H1 (cell line): ENCODE results near the gene WDR90. TPM values are rescaled to one million over a fixed set of nuclear protein-coding genes. Genes with fewer than 3 reads are reported as not detected.

Experiments used
- BRCA1 ChIP-seq: IDR thresholded peaks from 2 replicates; pipeline ENCODE4 v1.6.1; 2012; ENCODE audit warnings: low read depth, low read length, improper control_type of control experiment
- CBX5 ChIP-seq: fragments of 300-800, 300-1000 bp; sonication (generic); IDR thresholded peaks from 2 replicates; pipeline ENCODE4 v1.7.1; 2016; ENCODE audit warnings: antibody characterized with exemption, low read length, low read depth
- CTBP2 ChIP-seq: IDR thresholded peaks from 2 replicates; pipeline ENCODE4 v1.7.0; 2011; ENCODE audit warnings: borderline replicate concordance, mild to moderate bottlenecking, moderate library complexity, mixed read lengths, low read length; ENCODE audit not compliant: insufficient read depth, insufficient read length
- EP300 ChIP-seq, 2 experiments: IDR thresholded peaks; 1 replicate in 1 of 2; 2 replicates in 1 of 2; pipeline ENCODE4 v1.6.1; 2011 to 2012; ENCODE audit warnings: low read depth in 2 of 2, low read length in 2 of 2, mild to moderate bottlenecking in 2 of 2, borderline replicate concordance in 1 of 2, inconsistent platforms in 1 of 2, moderate library complexity in 1 of 2
- EZH2 ChIP-seq: fragments of 200-600 bp; sonication (generic); IDR thresholded peaks from 2 replicates; pipeline ENCODE4 v1.7.1; 2012; ENCODE audit warnings: low read depth, mild to moderate bottlenecking, moderate library complexity, low read length, inconsistent platforms; ENCODE audit not compliant: severe bottlenecking
- RNF2 ChIP-seq: fragments of 200-900, 300-1000 bp; sonication (generic); IDR thresholded peaks from 2 replicates; pipeline ENCODE4 v1.7.1; 2016; ENCODE audit warnings: borderline replicate concordance, low read depth, mild to moderate bottlenecking, antibody characterized with exemption, low read length; ENCODE audit not compliant: poor library complexity, severe bottlenecking; ENCODE audit errors: missing control alignments
- SIRT6 ChIP-seq: IDR thresholded peaks from one replicate; pipeline ENCODE4 v1.7.1; 2012; ENCODE audit warnings: low read length, inconsistent platforms
- SP1 ChIP-seq: IDR thresholded peaks from 2 replicates; pipeline ENCODE4 v1.6.1; 2011; ENCODE audit warnings: low read depth, low read length
- SUZ12 ChIP-seq: fragments of 200-600 bp; sonication (generic); IDR thresholded peaks from 2 replicates; pipeline ENCODE4 v1.6.1; 2012; ENCODE audit warnings: mild to moderate bottlenecking, inconsistent platforms, low read length, moderate library complexity, mixed read lengths
- TEAD4 ChIP-seq: IDR thresholded peaks from 2 replicates; pipeline ENCODE4 v1.6.1; 2012; ENCODE audit warnings: low read depth, low read length, inconsistent platforms, mixed read lengths
- YY1 ChIP-seq: IDR thresholded peaks from 2 replicates; pipeline ENCODE4 v1.6.1; 2011; ENCODE audit warnings: low read depth, mild to moderate bottlenecking, low read length
- polyA plus RNA-seq, 7 experiments: library from polyadenylated mRNA; depleted of rRNA in 3 of 7; stranded (reverse) in 5 of 7; unstranded in 2 of 7; fragments of >200 nt in 5 of 7; fragments of 200-250 nt in 2 of 7; gene quantifications; 1 replicate in 5 of 7; 2 replicates in 1 of 7; 4 replicates in 1 of 7; pipeline versions ENCODE4 v1.2.1 to v1.2.3, GENCODE V29; 2011 to 2013; ENCODE audit warnings: missing spikeins in 2 of 7, mixed read lengths in 2 of 7
- total RNA-seq: library from RNA; stranded (reverse); fragmentation: NEBNext Ultra II Directional; extraction: Animal tissue kit (Norgen Biotek cat#: 25700); gene quantifications from 2 replicates; pipeline ENCODE4 v1.2.1, GENCODE V29; 2021
- TF ChIP-seq, protein P1 (sequence below), 3 experiments: IDR thresholded peaks; 1 replicate in 2 of 3; 2 replicates in 1 of 3; pipeline versions ENCODE4 v1.5.1 to v1.6.1; 2011; ENCODE audit warnings: low read length in 3 of 3, mild to moderate bottlenecking in 3 of 3, inconsistent platforms in 2 of 3, low read depth in 1 of 3, moderate library complexity in 1 of 3; ENCODE audit not compliant: insufficient read depth in 1 of 3; ENCODE audit errors: control extremely low read depth in 1 of 3
- TF ChIP-seq, protein P2 (sequence below): IDR thresholded peaks from 2 replicates; pipeline ENCODE4 v1.6.1; 2011; ENCODE audit warnings: low read length, improper control_type of control experiment

The WDR90 gene
- total and polyA plus RNA-seq, 2 of the 8 experiments (the other 6 are each of a cell fraction or from before 2014, with no cell fraction given): 24.0 to 47.2 TPM

DNA sequence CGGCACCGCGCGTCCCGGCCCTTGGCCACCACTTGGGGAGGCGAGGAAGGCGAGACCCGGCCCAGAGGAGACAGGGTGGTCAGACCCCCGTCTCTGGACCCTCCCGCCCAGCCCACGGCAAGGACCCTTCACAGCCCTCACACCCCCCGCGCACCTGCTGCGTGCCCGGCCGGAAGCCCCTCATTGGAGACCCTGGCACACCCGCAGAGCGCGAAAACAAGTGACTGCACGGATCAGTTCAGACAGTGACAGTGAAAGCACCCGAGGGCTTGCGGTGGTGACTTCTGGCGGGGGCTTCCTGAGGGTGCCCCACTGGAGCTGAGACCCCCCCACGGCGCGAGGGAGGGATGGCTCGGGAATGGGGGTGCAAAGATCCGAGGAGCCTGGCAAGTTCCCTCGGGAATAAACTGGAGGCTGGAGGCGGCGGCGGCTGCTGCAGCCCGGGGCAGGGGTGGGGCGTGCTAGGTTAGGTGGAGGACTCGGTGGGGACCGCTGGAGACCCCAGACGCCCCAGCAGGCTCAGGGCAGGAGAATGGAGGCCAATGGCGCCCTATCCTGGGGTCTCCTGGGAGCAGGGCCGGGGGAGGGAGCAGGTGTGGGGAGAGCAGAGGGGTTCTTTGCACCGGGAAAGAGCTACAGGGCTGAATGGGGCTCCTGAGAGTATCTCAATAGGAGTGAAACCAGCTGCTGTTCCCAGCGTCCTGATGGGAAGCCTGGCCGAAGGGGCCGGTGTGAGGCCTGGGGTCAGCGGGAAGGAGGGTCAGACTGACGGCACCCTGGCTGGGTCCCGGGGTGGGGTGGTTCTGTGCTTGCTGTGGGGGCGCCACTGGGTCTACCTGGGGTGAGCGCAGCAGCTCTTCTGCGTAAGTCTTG, 57.3 kb downstream of the WDR90 start (continued):
- TF ChIP-seq, protein P1, sequence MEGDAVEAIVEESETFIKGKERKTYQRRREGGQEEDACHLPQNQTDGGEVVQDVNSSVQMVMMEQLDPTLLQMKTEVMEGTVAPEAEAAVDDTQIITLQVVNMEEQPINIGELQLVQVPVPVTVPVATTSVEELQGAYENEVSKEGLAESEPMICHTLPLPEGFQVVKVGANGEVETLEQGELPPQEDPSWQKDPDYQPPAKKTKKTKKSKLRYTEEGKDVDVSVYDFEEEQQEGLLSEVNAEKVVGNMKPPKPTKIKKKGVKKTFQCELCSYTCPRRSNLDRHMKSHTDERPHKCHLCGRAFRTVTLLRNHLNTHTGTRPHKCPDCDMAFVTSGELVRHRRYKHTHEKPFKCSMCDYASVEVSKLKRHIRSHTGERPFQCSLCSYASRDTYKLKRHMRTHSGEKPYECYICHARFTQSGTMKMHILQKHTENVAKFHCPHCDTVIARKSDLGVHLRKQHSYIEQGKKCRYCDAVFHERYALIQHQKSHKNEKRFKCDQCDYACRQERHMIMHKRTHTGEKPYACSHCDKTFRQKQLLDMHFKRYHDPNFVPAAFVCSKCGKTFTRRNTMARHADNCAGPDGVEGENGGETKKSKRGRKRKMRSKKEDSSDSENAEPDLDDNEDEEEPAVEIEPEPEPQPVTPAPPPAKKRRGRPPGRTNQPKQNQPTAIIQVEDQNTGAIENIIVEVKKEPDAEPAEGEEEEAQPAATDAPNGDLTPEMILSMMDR (IDR thresholded peaks at IDR 0.05; ENCODE audit: control extremely low read depth in 1 of 3, insufficient read depth in 1 of 3, low read depth in 1 of 3, low read length in 3 of 3): no peak
- TF ChIP-seq CTBP2 (no peak), EZH2 (peak; percentile 57), YY1 (peak; percentile 64; the same call in 1 of the 2 replicates), CBX5 (no peak), TEAD4 (no peak), SP1 (no peak), SUZ12 (peak; percentile 35; the same call in 1 of the 2 replicates), SIRT6 (no peak), EP300 (IDR thresholded peaks at IDR 0.05; ENCODE audit: borderline replicate concordance in 1 of 2, low read depth in 2 of 2, low read length in 2 of 2) (no peak), BRCA1 (no peak), RNF2 (no peak)
- TF ChIP-seq, protein P2, sequence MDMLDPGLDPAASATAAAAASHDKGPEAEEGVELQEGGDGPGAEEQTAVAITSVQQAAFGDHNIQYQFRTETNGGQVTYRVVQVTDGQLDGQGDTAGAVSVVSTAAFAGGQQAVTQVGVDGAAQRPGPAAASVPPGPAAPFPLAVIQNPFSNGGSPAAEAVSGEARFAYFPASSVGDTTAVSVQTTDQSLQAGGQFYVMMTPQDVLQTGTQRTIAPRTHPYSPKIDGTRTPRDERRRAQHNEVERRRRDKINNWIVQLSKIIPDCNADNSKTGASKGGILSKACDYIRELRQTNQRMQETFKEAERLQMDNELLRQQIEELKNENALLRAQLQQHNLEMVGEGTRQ: no peak
